ENCODE results near the gene SNRNP40.

Gene SNRNP40

DNA sequence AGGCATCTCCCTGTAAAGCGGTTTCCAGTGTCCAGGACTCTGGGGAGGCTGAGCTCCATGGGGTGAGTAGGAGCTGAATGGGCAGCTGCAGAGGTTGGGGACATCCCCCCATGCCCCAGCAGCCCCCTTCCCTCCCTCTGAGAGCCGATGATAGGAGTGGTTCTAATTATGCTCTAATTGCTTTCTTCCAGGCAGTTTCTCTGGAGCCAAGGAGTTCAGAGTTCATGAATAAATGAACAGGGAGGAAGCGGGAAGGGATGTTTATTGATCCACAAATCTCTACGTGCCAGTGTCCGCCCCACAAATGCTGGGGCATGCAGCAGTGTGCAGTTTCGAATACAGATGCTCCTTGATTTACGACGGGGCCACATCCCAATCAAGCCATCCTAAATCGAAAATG, 72.5 kb downstream of the SNRNP40 start:
- in situ Hi-C loops (cut with MboI; ENCODE audit: low sequenced_read_pairs, unreplicated experiment): no loop called here
- TF ChIP-seq, protein P1, sequence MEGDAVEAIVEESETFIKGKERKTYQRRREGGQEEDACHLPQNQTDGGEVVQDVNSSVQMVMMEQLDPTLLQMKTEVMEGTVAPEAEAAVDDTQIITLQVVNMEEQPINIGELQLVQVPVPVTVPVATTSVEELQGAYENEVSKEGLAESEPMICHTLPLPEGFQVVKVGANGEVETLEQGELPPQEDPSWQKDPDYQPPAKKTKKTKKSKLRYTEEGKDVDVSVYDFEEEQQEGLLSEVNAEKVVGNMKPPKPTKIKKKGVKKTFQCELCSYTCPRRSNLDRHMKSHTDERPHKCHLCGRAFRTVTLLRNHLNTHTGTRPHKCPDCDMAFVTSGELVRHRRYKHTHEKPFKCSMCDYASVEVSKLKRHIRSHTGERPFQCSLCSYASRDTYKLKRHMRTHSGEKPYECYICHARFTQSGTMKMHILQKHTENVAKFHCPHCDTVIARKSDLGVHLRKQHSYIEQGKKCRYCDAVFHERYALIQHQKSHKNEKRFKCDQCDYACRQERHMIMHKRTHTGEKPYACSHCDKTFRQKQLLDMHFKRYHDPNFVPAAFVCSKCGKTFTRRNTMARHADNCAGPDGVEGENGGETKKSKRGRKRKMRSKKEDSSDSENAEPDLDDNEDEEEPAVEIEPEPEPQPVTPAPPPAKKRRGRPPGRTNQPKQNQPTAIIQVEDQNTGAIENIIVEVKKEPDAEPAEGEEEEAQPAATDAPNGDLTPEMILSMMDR (IDR thresholded peaks at IDR 0.05; ENCODE audit: borderline replicate concordance, control extremely low read depth, extremely low read depth, insufficient read depth, missing control alignments): no peak

DNA sequence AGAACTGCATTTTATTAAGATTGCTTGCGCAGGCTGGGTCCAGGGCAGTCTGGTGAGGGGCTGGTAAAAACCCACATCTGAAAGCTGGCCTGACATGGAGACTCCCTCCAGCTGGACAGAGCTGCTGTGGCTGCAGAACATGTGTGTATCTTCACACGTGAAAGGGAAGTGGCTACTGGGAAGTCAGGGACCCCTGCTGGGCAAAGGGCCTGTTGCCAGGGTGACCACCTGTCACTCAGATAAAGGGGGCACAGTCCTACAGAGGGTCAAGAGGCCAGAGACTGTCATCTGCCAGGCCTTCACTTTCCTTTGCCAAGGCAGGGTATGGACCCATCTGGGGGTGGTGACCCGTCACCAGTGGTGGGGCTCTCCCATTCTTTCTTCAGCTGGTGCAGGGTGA, 74.4 kb downstream of the SNRNP40 start:
- no peak for DNase-seq (ENCODE audit: low spot score)
- in situ Hi-C loops (cut with MboI; ENCODE audit: low sequenced_read_pairs, unreplicated experiment): no loop called here
- TF ChIP-seq, protein P1 (IDR thresholded peaks at IDR 0.05; ENCODE audit: borderline replicate concordance, control extremely low read depth, extremely low read depth, insufficient read depth, missing control alignments): no peak

More for the DNA sequence above, 72.5 kb downstream of the SNRNP40 start:
- no peak for DNase-seq (ENCODE audit: low spot score)

DNA sequence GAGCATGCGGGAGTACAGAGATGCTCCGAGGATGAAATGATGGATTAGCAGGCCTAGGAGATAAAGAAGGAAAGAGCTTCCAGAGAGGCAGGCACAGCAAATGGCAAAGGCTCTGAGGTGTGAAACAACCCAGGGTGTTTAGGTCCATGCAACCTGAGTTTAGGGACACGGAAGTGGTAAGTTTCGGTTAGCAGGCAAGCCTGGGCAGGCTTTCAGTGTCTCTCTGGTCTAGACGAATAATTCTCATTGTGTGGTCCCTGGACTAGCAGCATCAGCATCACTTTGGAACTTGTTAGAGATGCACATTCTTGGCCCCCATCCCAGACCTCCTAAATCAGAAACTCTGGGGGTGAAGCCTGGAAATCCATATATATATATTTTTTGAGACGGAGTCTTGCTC, 75.5 kb downstream of the SNRNP40 start:
- DNase-seq (ENCODE audit: low spot score): no peak
- in situ Hi-C loops (cut with MboI; ENCODE audit: low sequenced_read_pairs, unreplicated experiment): no loop called here
- TF ChIP-seq, protein P1 (IDR thresholded peaks at IDR 0.05; ENCODE audit: borderline replicate concordance, control extremely low read depth, extremely low read depth, insufficient read depth, missing control alignments): no peak

DNA sequence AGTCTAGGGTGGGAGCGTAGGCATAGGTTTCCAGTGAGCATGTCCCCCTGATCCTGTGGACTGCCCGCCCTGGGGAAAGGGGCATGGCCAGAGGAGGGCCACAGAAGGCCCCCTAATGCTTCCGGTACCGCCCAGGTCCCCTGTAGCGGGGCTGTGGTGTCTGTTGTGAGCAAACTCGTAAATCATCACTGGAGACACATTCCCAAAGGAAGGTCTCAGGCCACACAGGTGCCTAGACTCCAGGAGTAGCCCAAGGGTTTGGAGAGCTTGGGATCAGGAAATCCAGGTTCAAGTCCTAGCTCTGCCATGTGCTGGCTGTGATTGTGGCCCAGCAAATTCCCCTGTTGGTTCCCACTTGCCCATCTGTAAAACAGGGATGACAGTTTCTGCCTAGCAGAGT, 77.1 kb downstream of the SNRNP40 start:
- in situ Hi-C loops (cut with MboI; ENCODE audit: low sequenced_read_pairs, unreplicated experiment): no loop called here
- TF ChIP-seq, protein P1 (IDR thresholded peaks at IDR 0.05; ENCODE audit: borderline replicate concordance, control extremely low read depth, extremely low read depth, insufficient read depth, missing control alignments): no peak
- no peak for DNase-seq (ENCODE audit: low spot score)

DNA sequence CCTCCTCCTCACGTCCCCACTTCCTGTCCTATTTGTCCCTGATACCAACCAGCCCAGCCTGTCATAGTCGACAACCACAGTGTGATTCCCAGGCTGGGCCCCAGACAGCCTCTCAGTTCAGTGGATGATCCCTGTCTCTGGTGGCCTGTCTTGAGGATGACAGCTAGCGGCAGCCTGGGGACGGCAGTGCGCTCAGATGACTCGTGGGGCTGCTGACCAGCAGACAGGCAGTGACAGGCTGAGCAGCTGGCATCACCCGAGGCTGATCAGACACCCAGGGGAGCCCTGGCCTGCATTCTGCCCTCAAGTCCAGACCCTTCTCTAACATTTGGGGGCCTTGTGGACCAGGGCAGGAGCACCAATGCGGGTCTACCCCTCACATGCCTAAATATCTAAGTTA, 77.9 kb downstream of the SNRNP40 start:
- no peak for DNase-seq (ENCODE audit: low spot score)
- TF ChIP-seq, protein P1 (IDR thresholded peaks at IDR 0.05; ENCODE audit: borderline replicate concordance, control extremely low read depth, extremely low read depth, insufficient read depth, missing control alignments): no peak
- in situ Hi-C loops (cut with MboI; ENCODE audit: low sequenced_read_pairs, unreplicated experiment): no loop called here

DNA sequence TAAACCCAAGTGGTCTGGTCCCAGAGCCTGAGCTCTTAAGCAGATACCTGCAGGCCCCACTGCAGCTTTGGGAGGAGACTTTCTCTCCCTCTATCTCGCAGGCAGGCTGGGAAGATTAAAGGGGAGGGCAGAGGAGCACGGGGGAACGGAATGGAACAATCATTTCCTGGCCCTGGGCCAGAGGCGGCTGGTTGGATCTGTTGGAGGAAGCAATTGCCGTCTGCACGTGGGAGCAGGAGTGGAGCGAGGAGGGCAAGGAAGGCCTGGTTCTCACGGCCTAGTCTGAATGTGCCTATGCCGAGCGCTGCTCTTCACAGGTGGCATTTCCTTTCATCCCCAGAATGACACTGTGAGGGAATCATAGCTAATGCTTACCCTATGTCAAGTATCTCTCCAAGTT, 80.6 kb downstream of the SNRNP40 start:
- TF ChIP-seq, protein P1 (IDR thresholded peaks at IDR 0.05; ENCODE audit: borderline replicate concordance, control extremely low read depth, extremely low read depth, insufficient read depth, missing control alignments): no peak
- DNase-seq (ENCODE audit: low spot score): no peak
- in situ Hi-C loops (cut with MboI; ENCODE audit: low sequenced_read_pairs, unreplicated experiment): no loop called here

DNA sequence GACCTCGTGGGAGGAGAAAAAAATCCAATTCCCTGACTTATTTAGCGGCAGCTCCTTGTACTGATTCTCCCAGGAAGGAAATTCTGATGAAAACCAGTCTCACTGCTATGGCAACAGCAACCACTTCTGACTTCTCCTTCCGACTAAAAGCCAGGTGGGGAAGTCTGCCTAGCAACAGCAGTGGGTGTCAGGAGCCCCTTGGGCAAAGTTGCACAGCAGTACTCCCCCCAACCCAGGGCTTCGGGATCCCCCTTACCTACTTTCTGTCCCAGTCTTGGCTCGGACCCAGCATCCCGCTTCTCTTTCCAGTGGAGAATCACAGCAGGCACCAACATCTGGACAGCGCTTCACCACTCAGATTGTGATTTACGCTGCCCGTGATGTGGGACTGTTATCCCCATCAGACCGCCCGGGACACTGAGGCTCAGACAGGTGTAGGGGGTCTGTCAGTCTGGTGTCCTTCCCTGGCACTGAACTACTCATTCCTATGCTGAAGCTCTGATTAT, 81.5 kb downstream of the SNRNP40 start:
- TF ChIP-seq, protein P1 (IDR thresholded peaks at IDR 0.05; ENCODE audit: borderline replicate concordance, control extremely low read depth, extremely low read depth, insufficient read depth, missing control alignments): no peak
- in situ Hi-C loops (cut with MboI; ENCODE audit: low sequenced_read_pairs, unreplicated experiment): no loop called here
- DNase-seq (ENCODE audit: low spot score): no peak
